Embryonic facial prominence (tissue), 1 donor: ENCODE results near the gene BRCC3.

ENCODE experiments used
- DNase-seq: peaks from one replicate; pipeline ENCODE4 v3.0.0-alpha.2; 2016; ENCODE audit errors: extremely low spot score

BRCC3 gene

DNA sequence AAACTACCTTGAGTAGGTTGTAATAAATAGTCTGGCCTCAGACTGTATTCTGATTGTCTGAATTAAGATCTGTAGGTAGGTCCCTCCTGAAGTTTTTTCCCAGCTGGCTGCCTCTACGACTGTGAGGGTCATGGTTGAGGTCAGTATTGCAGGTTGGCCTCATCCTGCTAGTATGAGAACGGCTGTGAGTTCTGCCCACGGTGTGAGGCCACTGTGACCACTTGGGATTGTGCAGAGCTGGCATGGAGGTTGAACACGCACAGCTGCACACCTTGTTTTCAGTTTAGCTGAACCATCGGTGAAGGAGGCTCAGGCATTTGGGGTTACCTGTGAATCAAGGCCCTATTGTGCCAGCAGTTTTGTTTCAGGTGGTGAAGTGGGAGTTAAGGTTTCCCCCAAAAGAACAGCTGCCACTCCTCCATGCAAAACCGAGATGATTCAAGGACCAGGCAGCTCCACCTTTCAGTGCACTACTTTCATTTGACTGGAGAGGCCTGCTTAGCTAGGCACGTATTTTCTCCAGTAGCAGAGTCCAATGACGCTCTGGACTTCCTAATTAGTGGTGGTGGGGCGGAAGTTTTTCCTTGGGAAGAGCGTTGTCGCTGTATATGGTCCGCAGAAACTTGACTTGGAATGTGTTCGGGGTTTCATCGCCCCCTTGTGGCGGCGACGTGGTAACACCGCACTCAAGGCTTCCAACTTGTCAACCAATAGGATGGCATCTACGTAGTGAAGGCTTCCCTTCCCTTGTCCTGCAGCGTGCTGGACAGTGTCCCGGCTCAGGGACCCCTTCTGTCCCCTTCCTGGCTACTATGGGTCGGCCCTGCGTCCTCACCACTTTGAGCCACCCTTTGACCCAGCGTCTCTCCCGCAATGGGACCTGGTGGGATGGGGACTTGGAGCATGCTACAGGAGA lies 14.2 kb upstream of the BRCC3 start:
- no peak for DNase-seq

DNA sequence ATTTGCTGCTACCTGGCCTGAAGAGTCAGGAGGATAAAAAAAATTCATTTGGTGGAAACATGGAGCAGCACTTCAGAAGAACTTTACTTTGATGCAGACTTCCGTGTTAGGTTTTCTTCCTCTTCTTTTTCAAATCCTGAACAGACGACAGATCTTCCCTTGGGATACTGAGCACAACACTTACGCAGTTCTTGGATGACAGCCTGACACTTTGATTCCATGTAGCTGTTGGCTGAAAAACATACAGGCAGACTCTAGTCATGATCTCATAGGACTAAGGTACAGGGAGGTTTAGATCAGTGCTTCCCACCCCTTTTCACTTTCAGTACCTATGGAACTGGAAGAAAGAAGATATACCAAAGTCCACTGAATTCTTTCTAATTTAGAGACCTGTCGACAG lies 9.5 kb upstream of the BRCC3 start:
- DNase-seq = no peak

GRCh38 chrX:155065035-155065734 lies 6.1 kb upstream of the BRCC3 start:
- DNase-seq = no peak

GRCh38 chrX:155068165-155068564 lies 3.1 kb upstream of the BRCC3 start:
- no peak for DNase-seq

GRCh38 chrX:155069414-155069813 lies 1.9 kb upstream of the BRCC3 start:
- DNase-seq = no peak

GRCh38 chrX:155070038-155070437 lies 1.3 kb upstream of the BRCC3 start:
- DNase-seq = no peak

DNA sequence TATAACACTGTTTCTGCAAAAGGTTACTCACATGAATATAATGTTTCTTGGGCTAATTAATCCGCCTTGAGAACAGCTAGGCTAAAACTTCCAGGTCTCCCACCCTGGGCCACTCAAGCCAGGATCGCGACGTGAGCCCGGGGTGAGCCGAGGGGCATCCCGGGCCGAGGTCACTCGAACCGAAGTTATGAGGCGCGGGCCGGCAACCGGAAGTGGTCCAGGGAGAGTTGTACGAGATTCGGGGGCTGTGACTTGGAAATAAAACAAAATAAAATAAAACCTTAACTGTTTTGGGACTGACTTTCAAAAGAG lies 689 bp upstream of the BRCC3 start:
- no peak for DNase-seq

DNA sequence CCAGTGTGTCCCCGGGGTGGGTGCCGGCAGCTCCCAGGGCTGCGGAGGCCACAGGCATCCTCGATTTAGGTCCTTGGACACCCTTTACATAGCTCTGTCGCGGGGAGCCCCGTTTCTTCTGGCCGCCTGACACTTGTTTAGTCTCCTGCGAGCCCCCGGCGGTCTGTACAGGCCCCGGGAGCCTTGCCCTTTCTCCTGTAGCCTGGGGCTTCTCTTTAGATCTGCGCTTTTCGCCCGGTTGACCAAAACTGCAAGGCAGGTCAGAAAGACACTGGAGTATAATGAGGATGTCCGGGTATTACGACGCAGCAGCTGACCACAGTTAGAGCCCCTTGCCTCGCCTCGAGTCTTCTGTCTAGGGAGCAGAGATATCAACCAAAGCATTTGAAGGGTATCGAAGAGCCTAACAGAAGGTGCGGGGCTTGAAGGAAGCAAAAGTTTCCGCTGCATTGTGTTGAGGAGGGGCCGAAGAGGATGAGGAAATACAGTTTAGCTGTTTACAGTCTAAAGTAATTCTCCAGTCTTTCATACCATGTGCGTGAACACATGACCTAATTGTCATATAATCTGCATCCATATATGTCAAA lies 479 bp downstream of the BRCC3 start:
- no peak for DNase-seq

GRCh38 chrX:155086202-155086840 lies 15.0 kb downstream of the BRCC3 start:
- no peak for DNase-seq

- DNase-seq = no peak
These were observed 15.8 kb downstream of the BRCC3 start for GRCh38 chrX:155086961-155087735.

GRCh38 chrX:155094468-155095061 lies 23.3 kb downstream of the BRCC3 start:
- DNase-seq = no peak

GRCh38 chrX:155105919-155106318 lies 34.6 kb downstream of the BRCC3 start:
- DNase-seq = no peak

GRCh38 chrX:155108427-155108826 lies 37.1 kb downstream of the BRCC3 start:
- DNase-seq = no peak

GRCh38 chrX:155112171-155112570 lies 40.9 kb downstream of the BRCC3 start:
- no peak for DNase-seq

- no peak for DNase-seq
These were observed 41.8 kb downstream of the BRCC3 start for GRCh38 chrX:155113097-155113496.

DNA sequence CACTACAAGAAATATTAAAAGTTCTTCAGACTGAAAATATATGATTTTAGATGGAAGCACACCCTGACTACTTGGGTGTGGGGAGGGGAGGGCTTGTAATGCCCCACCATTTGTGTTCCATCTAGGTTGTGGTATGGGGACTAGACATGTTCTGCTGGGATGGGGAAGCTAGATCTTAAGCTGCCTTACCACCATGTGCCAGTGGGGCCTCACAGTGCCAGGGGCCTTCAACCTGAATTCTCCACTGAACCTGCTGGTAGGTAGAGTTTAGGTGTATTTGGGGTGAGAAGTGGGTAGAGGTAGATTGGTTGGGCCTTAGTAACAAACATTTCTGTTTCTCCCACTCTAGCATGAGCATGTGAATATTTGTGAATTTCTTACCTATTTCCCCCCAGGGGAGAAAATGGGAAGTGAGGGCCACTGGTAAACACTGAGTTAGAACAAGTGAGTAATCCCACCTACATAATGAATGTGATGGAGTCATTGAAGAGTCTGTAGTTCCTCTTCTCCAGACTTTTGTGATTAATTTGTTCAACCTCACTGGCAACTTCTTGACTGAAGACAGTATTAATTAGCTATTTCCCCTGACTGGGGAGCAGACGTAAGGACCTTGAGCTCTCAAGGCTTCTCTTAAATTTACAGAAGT lies 44.0 kb downstream of the BRCC3 start:
- no peak for DNase-seq

DNA sequence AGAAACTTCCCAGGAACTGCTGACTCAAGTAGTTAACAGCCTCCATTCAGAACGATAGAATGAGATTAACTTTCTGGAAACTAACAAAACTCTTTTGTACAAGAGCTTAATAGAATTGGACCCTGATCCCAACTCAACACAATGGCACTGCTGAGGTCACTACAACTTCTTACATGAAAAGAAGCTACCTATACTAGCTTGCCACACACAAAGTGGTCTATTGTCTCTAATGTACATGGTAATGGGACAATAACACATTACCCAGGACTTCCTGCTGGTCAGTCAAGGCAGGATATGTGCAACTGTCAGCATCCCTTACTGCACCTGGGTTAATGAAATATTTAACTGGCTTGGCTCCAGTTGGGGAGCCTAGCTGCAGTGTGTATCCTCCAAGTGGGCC lies 56.2 kb downstream of the BRCC3 start:
- no peak for DNase-seq

- DNase-seq = no peak
These were observed 56.6 kb downstream of the BRCC3 start for GRCh38 chrX:155127940-155128339.

DNA sequence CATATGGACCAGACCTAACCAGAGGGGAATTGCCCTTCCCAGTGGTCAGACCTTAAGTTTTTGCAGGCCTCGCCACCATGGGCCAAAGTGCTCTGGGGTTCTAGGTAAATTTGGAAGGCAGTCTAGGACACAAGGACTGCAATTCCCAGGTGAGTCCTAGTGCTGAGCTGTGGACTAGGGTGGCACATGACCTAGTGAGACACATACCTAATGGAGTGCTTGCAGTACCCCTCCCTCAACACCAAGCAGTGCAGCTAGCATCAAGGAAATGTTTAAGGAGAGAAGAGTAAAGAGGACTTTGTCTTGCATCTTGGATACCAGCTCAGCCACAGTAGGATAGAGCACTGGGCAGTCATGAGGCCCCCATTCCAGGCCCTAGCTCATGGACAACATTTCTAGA lies 60.8 kb downstream of the BRCC3 start:
- no peak for DNase-seq

DNA sequence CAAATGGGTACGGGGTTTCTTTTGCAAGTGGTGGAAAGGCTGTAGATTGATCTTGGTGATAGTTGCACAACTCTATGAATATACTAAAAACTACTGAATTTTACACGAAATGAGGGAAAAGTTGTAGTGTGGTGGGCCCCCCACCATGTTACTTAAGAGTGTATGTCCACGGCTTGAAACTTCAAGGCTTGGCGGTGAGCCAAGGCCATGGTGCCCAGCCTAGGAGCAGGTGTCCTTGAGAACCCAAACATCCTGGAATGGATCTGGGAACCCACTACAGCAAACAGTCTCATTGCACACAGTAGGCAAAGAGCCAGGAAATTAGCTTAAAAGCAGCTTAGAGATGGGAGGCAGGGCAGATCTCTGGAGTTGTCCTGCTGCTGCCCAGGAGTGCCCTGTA lies 62.9 kb downstream of the BRCC3 start:
- DNase-seq = no peak
